Left ventricle myocardium inferior (tissue), 1 donor: ENCODE data around the gene HDAC7. TPM values are rescaled to one million over a fixed set of nuclear protein-coding genes. Genes with fewer than 3 reads are reported as not detected.

ENCODE experiments used
- DNase-seq: peaks from one replicate; pipeline ENCODE4 v3.0.0-alpha.2; 2020
- H3K27ac ChIP-seq: fragments of 200-600 bp; replicated peaks from 2 replicates; pipeline ENCODE4 v1.8.0; 2021
- H3K27me3 ChIP-seq: fragments of 200-600 bp; 2 replicates; pipeline ENCODE4 v1.8.0; 2021; ENCODE audit warnings: low read depth
- H3K36me3 ChIP-seq: fragments of 200-600 bp; 2 replicates; pipeline ENCODE4 v1.8.0; 2021
- H3K4me1 ChIP-seq: fragments of 200-600 bp; 2 replicates; pipeline ENCODE4 v1.8.0; 2021
- H3K4me3 ChIP-seq: fragments of 200-600 bp; 2 replicates; pipeline ENCODE4 v1.8.0; 2021; ENCODE audit warnings: mild to moderate bottlenecking, moderate library complexity
- H3K9me3 ChIP-seq: fragments of 200-600 bp; replicated peaks from 2 replicates; pipeline ENCODE4 v1.8.0; 2021
- intact Hi-C: fragments of 100-400 bp; cut with micrococcal nuclease; formaldehyde crosslinking; loops from one replicate; pipeline ENCODE4 v1.11.0; 2022
- total RNA-seq: library from RNA; stranded (reverse); fragmentation: NEBNext Ultra II Directional; extraction: Animal tissue kit (Norgen Biotek cat#: 25700); gene quantifications from one replicate; pipeline ENCODE4 v1.2.1, GENCODE V29; 2021
- TF ChIP-seq, protein P1 (sequence below): fragments of 200-600 bp; IDR thresholded peaks from 2 replicates; pipeline ENCODE4 v1.8.0; 2021; ENCODE audit warnings: antibody characterized with exemption, mild to moderate bottlenecking, borderline replicate concordance
- donor health status: DM: no; HTN: yes; CAD: no; lungs with severe emphysema.

The HDAC7 gene
- total RNA-seq, 1 donor from 2014 or later, result 47.1 TPM

DNA sequence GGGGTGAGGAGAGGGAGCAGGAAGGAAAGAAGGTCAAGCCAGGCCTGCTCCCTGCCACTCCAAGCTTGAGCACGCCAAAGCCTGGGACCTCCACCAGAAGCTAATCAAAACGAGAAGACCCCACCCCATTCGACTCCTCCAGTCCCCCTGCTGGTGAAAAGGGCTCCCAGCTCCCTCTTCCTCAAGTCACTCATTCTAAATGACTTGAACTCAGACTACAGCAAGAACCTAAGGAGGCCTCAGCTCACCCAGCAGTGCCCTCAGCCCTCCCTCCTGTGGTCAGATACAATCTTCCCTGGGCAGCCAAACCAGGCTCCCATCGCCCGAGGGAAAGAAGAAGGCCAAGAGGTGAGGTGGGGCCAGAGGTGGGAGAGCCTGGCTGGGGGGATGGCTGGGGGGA lies 17.4 kb downstream of the HDAC7 start:
- TF ChIP-seq, protein P1, sequence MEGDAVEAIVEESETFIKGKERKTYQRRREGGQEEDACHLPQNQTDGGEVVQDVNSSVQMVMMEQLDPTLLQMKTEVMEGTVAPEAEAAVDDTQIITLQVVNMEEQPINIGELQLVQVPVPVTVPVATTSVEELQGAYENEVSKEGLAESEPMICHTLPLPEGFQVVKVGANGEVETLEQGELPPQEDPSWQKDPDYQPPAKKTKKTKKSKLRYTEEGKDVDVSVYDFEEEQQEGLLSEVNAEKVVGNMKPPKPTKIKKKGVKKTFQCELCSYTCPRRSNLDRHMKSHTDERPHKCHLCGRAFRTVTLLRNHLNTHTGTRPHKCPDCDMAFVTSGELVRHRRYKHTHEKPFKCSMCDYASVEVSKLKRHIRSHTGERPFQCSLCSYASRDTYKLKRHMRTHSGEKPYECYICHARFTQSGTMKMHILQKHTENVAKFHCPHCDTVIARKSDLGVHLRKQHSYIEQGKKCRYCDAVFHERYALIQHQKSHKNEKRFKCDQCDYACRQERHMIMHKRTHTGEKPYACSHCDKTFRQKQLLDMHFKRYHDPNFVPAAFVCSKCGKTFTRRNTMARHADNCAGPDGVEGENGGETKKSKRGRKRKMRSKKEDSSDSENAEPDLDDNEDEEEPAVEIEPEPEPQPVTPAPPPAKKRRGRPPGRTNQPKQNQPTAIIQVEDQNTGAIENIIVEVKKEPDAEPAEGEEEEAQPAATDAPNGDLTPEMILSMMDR, result peak; percentile 22

GRCh38 chr12:47801904-47802246 lies 17.8 kb downstream of the HDAC7 start:
- peak overlapping the region; percentile 24 for H3K4me3 ChIP-seq
- no peaks in the 10 kb centered on the region for H3K27me3 ChIP-seq
- DNase-seq, result no peak
- peaks cover 18% of the 10 kb centered on the region for H3K36me3 ChIP-seq
- TF ChIP-seq, protein P1, result no peak
- peak overlapping the region; percentile 99 for H3K27ac ChIP-seq
- H3K9me3 ChIP-seq, result no peaks in the 10 kb centered on the region
- intact Hi-C loops, result loop anchor here (5.0 kb wide), 1 partner anchor 35 kb away; no protein-coding TSS in a partner anchor
- peaks cover 91% of the 10 kb centered on the region for H3K4me1 ChIP-seq

More for the DNA sequence above, 17.4 kb downstream of the HDAC7 start:
- Histone ChIP-seq H3K36me3 (peaks cover 14% of the 10 kb centered on the region), H3K9me3 (no peaks in the 10 kb centered on the region), H3K27me3 (no peaks in the 10 kb centered on the region), H3K4me3 (peak overlapping the region; percentile 24), H3K27ac (peak overlapping the region; percentile 99), H3K4me1 (peaks cover 95% of the 10 kb centered on the region)
- intact Hi-C loops, result loop anchor here (5.0 kb wide), 1 partner anchor 35 kb away; no protein-coding TSS in a partner anchor
- DNase-seq, result no peak

DNA sequence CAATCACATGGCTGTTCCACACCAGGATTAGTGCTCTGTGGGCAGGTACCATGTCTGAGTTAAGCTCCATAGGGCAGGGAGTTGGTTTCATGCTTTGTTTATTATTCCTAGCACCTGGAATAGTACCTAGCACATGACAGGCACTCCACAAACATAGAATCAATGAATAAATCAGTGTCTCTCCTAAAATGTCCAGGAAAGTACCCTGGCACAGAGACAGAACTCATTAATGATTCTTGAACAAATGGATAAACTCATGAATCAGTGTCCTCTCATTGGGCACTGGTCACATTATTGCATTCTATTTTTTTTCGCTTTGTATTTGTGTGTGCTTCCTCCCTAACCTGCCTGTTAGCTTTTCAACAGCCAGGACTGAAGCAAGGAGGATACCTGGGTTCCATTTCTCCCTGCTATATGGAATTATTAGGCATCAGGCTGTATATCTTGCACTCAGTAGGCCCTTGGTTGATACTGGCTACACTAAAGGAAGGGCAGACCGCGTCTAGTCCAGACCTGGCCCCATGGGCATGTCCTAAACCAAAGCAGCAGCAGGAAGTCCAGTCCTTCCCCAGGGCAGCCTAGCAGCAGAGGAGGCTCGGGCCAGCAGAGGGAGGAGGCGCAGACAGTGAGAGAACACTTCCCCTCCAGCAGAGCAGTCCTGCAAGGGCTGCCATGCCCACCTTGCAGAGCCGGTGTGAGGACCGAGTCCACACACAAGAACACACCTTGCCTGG lies 18.4 kb downstream of the HDAC7 start:
- intact Hi-C loops, result loop anchor here (5.0 kb wide), 1 partner anchor 36 kb away; no protein-coding TSS in a partner anchor
- DNase-seq, result peak; percentile 58

GRCh38 chr12:47800582-47800981 lies 19.1 kb downstream of the HDAC7 start:
- H3K9me3 ChIP-seq, result no peaks in the 10 kb centered on the region
- H3K4me1 ChIP-seq, result peaks cover 78% of the 10 kb centered on the region
- H3K36me3 ChIP-seq, result peaks cover 31% of the 10 kb centered on the region
- no peak for DNase-seq
- TF ChIP-seq, protein P1, result no peak
- intact Hi-C loops, result loop anchor here (5.0 kb wide), 1 partner anchor 37 kb away; no protein-coding TSS in a partner anchor
- no peak overlapping the region for H3K4me3 ChIP-seq
- peak overlapping the region; percentile 99 for H3K27ac ChIP-seq
- no peaks in the 10 kb centered on the region for H3K27me3 ChIP-seq

More for the DNA sequence above, 18.4 kb downstream of the HDAC7 start:
- Histone ChIP-seq H3K36me3 (peaks cover 24% of the 10 kb centered on the region), H3K27me3 (no peaks in the 10 kb centered on the region), H3K4me3 (peak overlapping the region; percentile 24), H3K9me3 (no peaks in the 10 kb centered on the region), H3K27ac (peak overlapping the region; percentile 99), H3K4me1 (peaks cover 85% of the 10 kb centered on the region)
- TF ChIP-seq, protein P1, result peak; percentile 54

GRCh38 chr12:47799357-47799955 lies 20.2 kb downstream of the HDAC7 start:
- peak; percentile 69 for DNase-seq
- intact Hi-C loops, result no loop called here
- H3K4me1 ChIP-seq, result peaks cover 66% of the 10 kb centered on the region
- peak overlapping the region; percentile 19 for H3K4me3 ChIP-seq
- peak overlapping the region; percentile 99 for H3K27ac ChIP-seq
- no peaks in the 10 kb centered on the region for H3K27me3 ChIP-seq
- no peaks in the 10 kb centered on the region for H3K9me3 ChIP-seq
- TF ChIP-seq, protein P1, result no peak
- H3K36me3 ChIP-seq, result peaks cover 42% of the 10 kb centered on the region
